Fibroblast of pulmonary artery (primary cell): ENCODE data around the gene MARCHF5.
A peak's percentile ranks its signal among the peaks of the same experiment; 100 is the strongest.

Experiments used
- DNase-seq: peaks from one replicate; pipeline ENCODE4 v3.0.0-alpha.2; 2010; ENCODE audit warnings: low read depth
- H3K4me3 ChIP-seq: replicated peaks from 2 replicates; pipeline ENCODE4 v1.5.1; 2011; ENCODE audit warnings: low read depth, mild to moderate bottlenecking, control low read depth, low read length, moderate library complexity
- CTCF ChIP-seq: IDR thresholded peaks from 2 replicates; pipeline ENCODE4 v1.5.1; 2011; ENCODE audit warnings: mild to moderate bottlenecking, control low read depth, low read length, inconsistent platforms; ENCODE audit errors: missing control alignments

Gene MARCHF5

GRCh38 chr10:92284112-92284704, 6.8 kb upstream of the MARCHF5 start:
- peak; percentile 47 for DNase-seq
- H3K4me3 ChIP-seq: no peak overlapping the region

GRCh38 chr10:92290076-92290836, 711 bp upstream of the MARCHF5 start:
- DNase-seq: peak; percentile 50
- no peak for TF ChIP-seq CTCF
- peak overlapping the region; percentile 94 for H3K4me3 ChIP-seq

More at GRCh38 chr10:92284112-92284704, 6.8 kb upstream of the MARCHF5 start:
- no peak for TF ChIP-seq CTCF

- no peak for DNase-seq
- TF ChIP-seq CTCF: no peak
- H3K4me3 ChIP-seq: peak overlapping the region; percentile 94
Measured at GRCh38 chr10:92291616-92291865, 574 bp downstream of the MARCHF5 start.

GRCh38 chr10:92291921-92292845, 1.2 kb downstream of the MARCHF5 start:
- H3K4me3 ChIP-seq: peak overlapping the region; percentile 94
- peak; percentile 52 for TF ChIP-seq CTCF
- peak; percentile 70 for DNase-seq

- DNase-seq: no peak
- H3K4me3 ChIP-seq: no peak overlapping the region
- no peak for TF ChIP-seq CTCF
Measured at GRCh38 chr10:92298487-92298886, 7.5 kb downstream of the MARCHF5 start.

GRCh38 chr10:92303096-92303495, 12.1 kb downstream of the MARCHF5 start:
- DNase-seq: no peak
- no peak overlapping the region for H3K4me3 ChIP-seq
- TF ChIP-seq CTCF: no peak
